IMR-90 (cell line): ENCODE results near the gene JRKL. TPM values are rescaled to one million over a fixed set of nuclear protein-coding genes. Genes with fewer than 3 reads are reported as not detected.

Source experiments
- ATAC-seq: fragments of 200-7000 bp; cut with Tn5 transposase; 2 replicates; pipeline ENCODE4 v1.9.1; 2020; ENCODE audit warnings: low read depth, mild to moderate bottlenecking, moderate library complexity
- BruUV-seq: library from RNA; stranded (reverse); fragments of 400-500 nt; replicated peaks from 2 replicates; lab custom pipeline; 2021; lab: Mats Ljungman, UMichigan
- CTCF ChIA-PET: fragments of 300-600 bp; formaldehyde crosslinking; extraction: SDS; loops from one replicate; lab custom pipeline; 2021; ENCODE audit warnings: antibody characterized with exemption; lab: Yijun Ruan, JAX
- POLR2A ChIA-PET: fragments of 300-600 bp; sonication (Branson Sonifier 250); formaldehyde crosslinking; loops from one replicate; lab custom pipeline; 2022; ENCODE audit warnings: antibody characterized with exemption; ENCODE audit not compliant: unreplicated experiment; lab: Charles Lee
- DNase-seq: peaks from one replicate; pipeline ENCODE4 v3.0.0; 2013
- H2AFZ ChIP-seq: replicated peaks from 2 replicates; pipeline ENCODE3; 2013; ENCODE audit warnings: low read length, mild to moderate bottlenecking; ENCODE audit not compliant: poor library complexity
- H2AK5ac ChIP-seq: 2 replicates; pipeline ENCODE4 v1.6.1; 2013; ENCODE audit warnings: low read depth, low read length, inconsistent platforms
- H2AK9ac ChIP-seq: replicated peaks from 2 replicates; pipeline ENCODE3; 2013; ENCODE audit warnings: mild to moderate bottlenecking, low read depth, low read length, moderate library complexity; ENCODE audit not compliant: poor library complexity
- H2BK120ac ChIP-seq: 2 replicates; pipeline ENCODE4 v1.6.1; 2013; ENCODE audit warnings: low read depth, low read length, inconsistent platforms
- H2BK15ac ChIP-seq: 3 replicates; pipeline ENCODE4 v1.6.1; 2013; ENCODE audit warnings: low read depth, low read length, inconsistent platforms
- H2BK20ac ChIP-seq: 2 replicates; pipeline ENCODE4 v1.6.1; 2013; ENCODE audit warnings: low read depth, mild to moderate bottlenecking, inconsistent platforms, low read length, moderate library complexity
- H2BK5ac ChIP-seq: 2 replicates; pipeline ENCODE4 v1.6.1; 2013; ENCODE audit warnings: mild to moderate bottlenecking, low read depth, low read length, inconsistent platforms; ENCODE audit not compliant: poor library complexity, severe bottlenecking
- H3K14ac ChIP-seq: replicated peaks from 2 replicates; pipeline ENCODE4 v1.6.1; 2013; ENCODE audit warnings: low read depth, low read length, inconsistent platforms
- H3K18ac ChIP-seq: 2 replicates; pipeline ENCODE4 v1.6.1; 2013; ENCODE audit warnings: low read depth, low read length, control low read depth
- H3K23ac ChIP-seq: 2 replicates; pipeline ENCODE4 v1.6.1; 2013; ENCODE audit warnings: low read depth, low read length, inconsistent platforms
- H3K27ac ChIP-seq: 2 replicates; pipeline ENCODE4 v1.5.1; 2013; ENCODE audit warnings: mild to moderate bottlenecking, control low read depth, low read length; ENCODE audit not compliant: insufficient read depth
- H3K27me3 ChIP-seq: 2 replicates; pipeline ENCODE4 v1.6.1; 2013; ENCODE audit warnings: low read length; ENCODE audit not compliant: control insufficient read depth, insufficient read depth
- H3K36me3 ChIP-seq: 2 replicates; pipeline ENCODE4 v1.6.1; 2013; ENCODE audit warnings: low read length, mixed read lengths; ENCODE audit not compliant: control insufficient read depth, insufficient read depth
- H3K4ac ChIP-seq: 2 replicates; pipeline ENCODE4 v1.6.1; 2013; ENCODE audit warnings: low read depth, low read length, inconsistent platforms
- H3K4me1 ChIP-seq: 2 replicates; pipeline ENCODE4 v1.6.1; 2013; ENCODE audit warnings: low read length, mixed read lengths; ENCODE audit not compliant: control insufficient read depth, insufficient read depth
- H3K4me2 ChIP-seq: 2 replicates; pipeline ENCODE4 v1.6.1; 2013; ENCODE audit warnings: low read depth, mild to moderate bottlenecking, control low read depth, low read length, moderate library complexity
- H3K4me3 ChIP-seq: 2 replicates; pipeline ENCODE4 v1.5.1; 2013; ENCODE audit warnings: low read depth, mild to moderate bottlenecking, control low read depth, low read length, moderate library complexity; ENCODE audit not compliant: insufficient read depth
- H3K56ac ChIP-seq: 2 replicates; pipeline ENCODE4 v1.6.1; 2013; ENCODE audit warnings: low read length, inconsistent platforms; ENCODE audit not compliant: insufficient read depth; ENCODE audit errors: extremely low read depth
- H3K79me1 ChIP-seq, 2 experiments: 2 replicates each; pipeline ENCODE4 v1.6.1; 2013; ENCODE audit warnings: low read length in 2 of 2, inconsistent platforms in 1 of 2, low read depth in 1 of 2
- H3K9ac ChIP-seq: 2 replicates; pipeline ENCODE4 v1.6.1; 2013; ENCODE audit warnings: low read depth, low read length, control low read depth
- H3K9me1 ChIP-seq: 2 replicates; pipeline ENCODE4 v1.6.1; 2013; ENCODE audit warnings: low read length, inconsistent platforms; ENCODE audit not compliant: insufficient read depth
- H3K9me3 ChIP-seq: 2 replicates; pipeline ENCODE4 v1.6.1; 2013; ENCODE audit warnings: low read length; ENCODE audit not compliant: control insufficient read depth, insufficient read depth
- H4K20me1 ChIP-seq: 2 replicates; pipeline ENCODE4 v1.6.1; 2013; ENCODE audit warnings: low read length, inconsistent platforms; ENCODE audit not compliant: insufficient read depth
- H4K5ac ChIP-seq: 2 replicates; pipeline ENCODE4 v1.6.1; 2013; ENCODE audit warnings: mild to moderate bottlenecking, low read depth, low read length, control low read depth
- H4K8ac ChIP-seq, 2 experiments: 2 replicates each; pipeline ENCODE4 v1.6.1; 2013; ENCODE audit warnings: low read depth in 2 of 2, low read length in 2 of 2, control low read depth in 1 of 2, inconsistent platforms in 1 of 2
- H4K91ac ChIP-seq: 2 replicates; pipeline ENCODE4 v1.6.1; 2013; ENCODE audit warnings: low read depth, low read length, inconsistent platforms; ENCODE audit not compliant: insufficient read depth
- BHLHE40 ChIP-seq: fragments of 150-350 bp; IDR thresholded peaks from 2 replicates; pipeline ENCODE4 v1.6.1; 2016; ENCODE audit warnings: mild to moderate bottlenecking, low read depth, low read length
- CEBPB ChIP-seq: IDR thresholded peaks from 2 replicates; pipeline ENCODE4 v1.6.1; 2012; ENCODE audit warnings: low read depth, low read length, improper control_type of control experiment
- CHD1 ChIP-seq: IDR thresholded peaks from 2 replicates; pipeline ENCODE4 v1.6.1; 2012; ENCODE audit warnings: low read depth, low read length, improper control_type of control experiment
- CTCF ChIP-seq: conservative IDR thresholded peaks from 2 replicates; pipeline ENCODE4 v1.5.1; 2012; ENCODE audit warnings: mild to moderate bottlenecking, low read depth, low read length, improper control_type of control experiment
- ELK1 ChIP-seq: fragments of 150-350 bp; IDR thresholded peaks from 2 replicates; pipeline ENCODE4 v1.6.1; 2016; ENCODE audit warnings: low read depth, mild to moderate bottlenecking, low read length, moderate library complexity, borderline replicate concordance
- FOS ChIP-seq: fragments of 150-350 bp; IDR thresholded peaks from 2 replicates; pipeline ENCODE4 v1.6.1; 2016; ENCODE audit warnings: low read depth, low read length
- MAFK ChIP-seq: IDR thresholded peaks from 2 replicates; pipeline ENCODE4 v1.6.1; 2012; ENCODE audit warnings: low read depth, low read length, improper control_type of control experiment
- MAZ ChIP-seq: IDR thresholded peaks from 2 replicates; pipeline ENCODE4 v1.6.1; 2012; ENCODE audit warnings: low read depth, mild to moderate bottlenecking, low read length, improper control_type of control experiment, moderate library complexity, borderline replicate concordance
- MXI1 ChIP-seq: IDR thresholded peaks from 2 replicates; pipeline ENCODE4 v1.6.1; 2012; ENCODE audit warnings: low read depth, mild to moderate bottlenecking, low read length, moderate library complexity, borderline replicate concordance
- NFE2L2 ChIP-seq: fragments of 150-350 bp; IDR thresholded peaks from 2 replicates; pipeline ENCODE4 v1.6.1; 2016; ENCODE audit warnings: low read depth, mild to moderate bottlenecking, low read length
- POLR2A ChIP-seq: IDR thresholded peaks from 2 replicates; pipeline ENCODE4 v1.6.1; 2012; ENCODE audit warnings: mild to moderate bottlenecking, low read depth, low read length
- RAD21 ChIP-seq: IDR thresholded peaks from 2 replicates; pipeline ENCODE4 v1.6.1; 2012; ENCODE audit warnings: low read length, improper control_type of control experiment
- RCOR1 ChIP-seq: IDR thresholded peaks from 2 replicates; pipeline ENCODE4 v1.6.1; 2012; ENCODE audit warnings: mild to moderate bottlenecking, low read length, improper control_type of control experiment; ENCODE audit not compliant: insufficient replicate concordance
- RFX5 ChIP-seq: IDR thresholded peaks from 2 replicates; pipeline ENCODE4 v1.8.0; 2012; ENCODE audit warnings: low read depth, mild to moderate bottlenecking, low read length, moderate library complexity
- SMC3 ChIP-seq: fragments of 150-350 bp; IDR thresholded peaks from 2 replicates; pipeline ENCODE4 v1.6.1; 2016; ENCODE audit warnings: low read depth, mild to moderate bottlenecking, antibody characterized with exemption, low read length, moderate library complexity
- WGBS, 2 experiments: methylation state at CpG; one replicate each; pipeline versions ENCODE4 v1.1.5 to v1.1.7; 2013; ENCODE audit warnings: missing lambda C conversion rate in 2 of 2; ENCODE audit not compliant: insufficient read length in 1 of 2; ENCODE audit errors: extremely low coverage in 2 of 2; 5-methylcytosine and 5-hydroxymethylcytosine counted together
- dilution Hi-C: fragments of 300-500 bp; cut with HindIII; formaldehyde crosslinking; loops from one replicate; pipeline ENCODE4 v1.14.3; 2018; ENCODE audit warnings: low sequenced_read_pairs; ENCODE audit not compliant: unreplicated experiment
- in situ Hi-C: fragments of 300-500 bp; cut with MboI; formaldehyde crosslinking; loops from 3 replicates; pipeline ENCODE4 v1.14.3; 2019; ENCODE audit warnings: low sequenced_read_pairs, inconsistent platforms, mixed read lengths
- intact Hi-C: fragments of 100-400 bp; cut with micrococcal nuclease; formaldehyde crosslinking; loops from 2 replicates; pipeline ENCODE4 v1.10.0; 2022
- polyA plus RNA-seq, 3 experiments: library from polyadenylated mRNA; depleted of rRNA; stranded (reverse); fragments of >200 nt; gene quantifications; 2 replicates each; pipeline ENCODE4 v1.2.3, GENCODE V29; 2012; ENCODE audit warnings: low replicate concordance in 1 of 3
- total RNA-seq: library from RNA; depleted of rRNA; stranded (reverse); fragments of >200 nt; gene quantifications from 2 replicates; pipeline ENCODE4 v1.2.3, GENCODE V29; 2012
- TF ChIP-seq, protein P1 (sequence below): fragments of 150-350 bp; IDR thresholded peaks from 2 replicates; pipeline ENCODE4 v1.6.1; 2017; ENCODE audit warnings: mild to moderate bottlenecking, antibody characterized with exemption, low read length, low read depth

JRKL gene
- total and polyA plus RNA-seq, 2 of the 4 experiments (the other 2 are of a cell fraction) = 5.6 to 5.9 TPM

GRCh38 chr11:96384156-96384555 is 5.7 kb upstream of the JRKL start:
- H4K91ac ChIP-seq = no peak overlapping the region
- H3K4me2 ChIP-seq = no peak overlapping the region
- in situ Hi-C loops (no loop called here), dilution Hi-C loops (no loop called here), intact Hi-C loops (no loop called here)
- DNase-seq = no peak
- H3K23ac ChIP-seq = no peak overlapping the region
- H2AK9ac ChIP-seq = no peak overlapping the region
- WGBS, 2 experiments = no CpG with 5 or more reads among the region's 3 CpGs
- H4K20me1 ChIP-seq = no peaks in the 10 kb centered on the region
- H2AFZ ChIP-seq = no peak overlapping the region
- no peak overlapping the region for H2BK5ac ChIP-seq
- no peak overlapping the region for H3K18ac ChIP-seq
- POLR2A ChIA-PET = no interaction called here
- H4K5ac ChIP-seq = no peak overlapping the region
- no peak overlapping the region for H3K56ac ChIP-seq
- H3K4ac ChIP-seq = no peak overlapping the region
- H3K4me1 ChIP-seq = no peaks in the 10 kb centered on the region; the same call in 1 of the 2 replicates
- H3K4me3 ChIP-seq = no peak overlapping the region
- no peaks in the 10 kb centered on the region for H3K9me1 ChIP-seq
- H3K14ac ChIP-seq = no peak overlapping the region
- no peak overlapping the region for H4K8ac ChIP-seq
- no peak for TF ChIP-seq CEBPB
- TF ChIP-seq MXI1 = no peak
- TF ChIP-seq RAD21 = no peak
- TF ChIP-seq POLR2A = no peak
- TF ChIP-seq RCOR1 = no peak
- TF ChIP-seq ELK1 = no peak
- TF ChIP-seq MAZ = no peak
- no peak for TF ChIP-seq NFE2L2
- TF ChIP-seq CTCF = no peak
- TF ChIP-seq, protein P1, sequence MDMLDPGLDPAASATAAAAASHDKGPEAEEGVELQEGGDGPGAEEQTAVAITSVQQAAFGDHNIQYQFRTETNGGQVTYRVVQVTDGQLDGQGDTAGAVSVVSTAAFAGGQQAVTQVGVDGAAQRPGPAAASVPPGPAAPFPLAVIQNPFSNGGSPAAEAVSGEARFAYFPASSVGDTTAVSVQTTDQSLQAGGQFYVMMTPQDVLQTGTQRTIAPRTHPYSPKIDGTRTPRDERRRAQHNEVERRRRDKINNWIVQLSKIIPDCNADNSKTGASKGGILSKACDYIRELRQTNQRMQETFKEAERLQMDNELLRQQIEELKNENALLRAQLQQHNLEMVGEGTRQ = no peak
- TF ChIP-seq RFX5 = no peak
- TF ChIP-seq MAFK = no peak
- no peak for TF ChIP-seq SMC3
- TF ChIP-seq CHD1 = no peak
- TF ChIP-seq FOS = no peak
- TF ChIP-seq BHLHE40 = no peak
- H2AK5ac ChIP-seq = no peak overlapping the region
- no peak overlapping the region for H2BK15ac ChIP-seq
- no peak overlapping the region for H3K27ac ChIP-seq
- H2BK120ac ChIP-seq = no peak overlapping the region
- CTCF ChIA-PET = interaction anchor here (0.9 kb wide), 1 partner anchor 298 kb away, joined by 3 read pairs; no protein-coding TSS in a partner anchor
- H3K9ac ChIP-seq = no peak overlapping the region
- no TSS peak for BruUV-seq
- no peaks in the 10 kb centered on the region for H3K9me3 ChIP-seq
- H2BK20ac ChIP-seq = no peak overlapping the region
- peaks cover 4% of the 10 kb centered on the region for H3K36me3 ChIP-seq
- no peak for ATAC-seq
- H3K79me1 ChIP-seq = peaks cover 19 to 24% of the 10 kb centered on the region in 2 experiments
- H3K27me3 ChIP-seq = no peaks in the 10 kb centered on the region
